GM13977 (cell line): ENCODE results near the gene HDHD3.
"Not testable (repeated sequence)": the region's sequence is repeated elsewhere in the genome, so short reads cannot be mapped to it uniquely, and the experiment has no call there.

Experiments
- DNase-seq: peaks from one replicate; pipeline ENCODE4 v3.0.0; 2012; ENCODE audit warnings: low spot score
- in situ Hi-C: fragments of 300-500 bp; cut with MboI; formaldehyde crosslinking; loops from one replicate; pipeline ENCODE4 v1.12.0; 2022; ENCODE audit warnings: low sequenced_read_pairs, low pct_unique_long_range_greater_than_20kb, mixed read lengths, inconsistent platforms; ENCODE audit not compliant: unreplicated experiment
- TF ChIP-seq, protein P1 (sequence below): IDR thresholded peaks from 2 replicates; pipeline ENCODE4 v1.5.1; 2012; ENCODE audit warnings: mild to moderate bottlenecking, control low read depth; ENCODE audit not compliant: insufficient read depth; ENCODE audit errors: extremely low read depth, missing control alignments

Gene HDHD3

DNA sequence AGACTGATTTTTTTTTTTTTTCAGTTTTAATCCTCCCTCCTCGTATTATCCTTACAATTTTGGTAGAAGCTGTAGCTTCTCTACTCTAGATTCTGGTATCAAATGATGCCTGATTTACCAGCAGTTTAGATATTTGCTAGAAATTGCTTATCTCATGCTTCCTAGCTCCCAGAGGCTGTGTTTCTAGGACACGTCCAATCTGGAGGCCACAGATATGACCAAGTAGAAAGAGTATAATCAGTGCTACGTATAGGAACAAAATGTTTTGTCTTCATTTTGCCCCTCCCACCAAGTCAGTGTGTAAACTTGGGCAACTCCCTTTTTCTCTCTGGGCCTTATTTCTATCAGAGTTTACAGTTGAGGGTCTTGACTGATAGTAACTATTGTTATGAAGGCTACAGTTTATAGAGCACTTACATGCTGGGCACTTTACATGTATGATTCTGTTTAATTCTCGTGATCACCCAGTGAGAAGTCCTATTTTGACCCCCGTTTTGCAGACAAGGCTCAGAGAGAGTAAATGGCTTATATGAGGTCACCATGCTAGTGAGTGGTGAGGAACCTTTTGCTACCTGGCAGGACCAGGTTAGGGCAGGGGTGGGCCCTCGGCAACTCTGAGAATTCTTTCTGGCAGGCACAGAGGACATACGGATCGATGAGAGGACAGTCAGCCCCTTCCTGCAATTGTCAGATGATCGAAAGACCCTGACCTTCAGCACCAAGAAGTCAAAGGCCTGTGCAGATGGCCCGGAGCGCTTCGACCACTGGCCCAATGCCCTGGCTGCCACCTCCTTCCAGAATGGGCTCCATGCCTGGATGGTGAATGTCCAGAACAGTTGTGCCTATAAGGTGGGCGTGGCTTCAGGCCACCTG lies 7.6 kb downstream of the HDHD3 start:
- TF ChIP-seq, protein P1, sequence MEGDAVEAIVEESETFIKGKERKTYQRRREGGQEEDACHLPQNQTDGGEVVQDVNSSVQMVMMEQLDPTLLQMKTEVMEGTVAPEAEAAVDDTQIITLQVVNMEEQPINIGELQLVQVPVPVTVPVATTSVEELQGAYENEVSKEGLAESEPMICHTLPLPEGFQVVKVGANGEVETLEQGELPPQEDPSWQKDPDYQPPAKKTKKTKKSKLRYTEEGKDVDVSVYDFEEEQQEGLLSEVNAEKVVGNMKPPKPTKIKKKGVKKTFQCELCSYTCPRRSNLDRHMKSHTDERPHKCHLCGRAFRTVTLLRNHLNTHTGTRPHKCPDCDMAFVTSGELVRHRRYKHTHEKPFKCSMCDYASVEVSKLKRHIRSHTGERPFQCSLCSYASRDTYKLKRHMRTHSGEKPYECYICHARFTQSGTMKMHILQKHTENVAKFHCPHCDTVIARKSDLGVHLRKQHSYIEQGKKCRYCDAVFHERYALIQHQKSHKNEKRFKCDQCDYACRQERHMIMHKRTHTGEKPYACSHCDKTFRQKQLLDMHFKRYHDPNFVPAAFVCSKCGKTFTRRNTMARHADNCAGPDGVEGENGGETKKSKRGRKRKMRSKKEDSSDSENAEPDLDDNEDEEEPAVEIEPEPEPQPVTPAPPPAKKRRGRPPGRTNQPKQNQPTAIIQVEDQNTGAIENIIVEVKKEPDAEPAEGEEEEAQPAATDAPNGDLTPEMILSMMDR, result no peak
- in situ Hi-C loops, result no loop called here
- DNase-seq, result no peak

DNA sequence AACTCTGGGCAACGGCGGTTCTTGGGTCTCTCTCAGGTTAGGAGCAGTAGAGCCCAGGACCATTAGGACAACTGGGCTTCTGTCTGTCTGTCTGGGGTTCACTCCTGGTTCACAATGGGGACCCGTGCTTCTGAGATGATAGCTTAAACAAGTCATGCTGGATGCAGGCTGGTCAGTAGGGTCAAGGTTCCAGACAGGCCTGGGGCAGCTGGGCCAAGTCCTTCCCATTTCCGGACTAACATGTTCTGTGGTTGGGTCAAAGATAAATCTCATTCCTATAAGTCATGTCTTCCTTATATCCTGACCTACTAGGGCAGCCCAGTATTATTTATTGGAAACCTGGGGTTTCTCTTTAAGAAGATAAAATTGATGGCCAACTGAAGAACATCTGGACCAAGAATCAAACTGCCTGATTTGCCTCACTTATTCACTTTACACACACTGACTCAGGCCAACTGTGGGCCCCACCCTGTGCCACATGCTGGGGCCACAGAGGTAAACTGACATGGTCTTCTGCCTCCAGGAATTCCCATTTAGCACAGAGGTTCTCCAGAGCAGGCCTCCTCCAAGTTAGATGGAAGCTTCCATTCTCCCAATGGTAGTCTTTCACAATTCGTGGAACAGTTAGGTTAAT lies 8.3 kb downstream of the HDHD3 start:
- TF ChIP-seq, protein P1, result no peak
- in situ Hi-C loops, result no loop called here
- DNase-seq, result no peak

DNA sequence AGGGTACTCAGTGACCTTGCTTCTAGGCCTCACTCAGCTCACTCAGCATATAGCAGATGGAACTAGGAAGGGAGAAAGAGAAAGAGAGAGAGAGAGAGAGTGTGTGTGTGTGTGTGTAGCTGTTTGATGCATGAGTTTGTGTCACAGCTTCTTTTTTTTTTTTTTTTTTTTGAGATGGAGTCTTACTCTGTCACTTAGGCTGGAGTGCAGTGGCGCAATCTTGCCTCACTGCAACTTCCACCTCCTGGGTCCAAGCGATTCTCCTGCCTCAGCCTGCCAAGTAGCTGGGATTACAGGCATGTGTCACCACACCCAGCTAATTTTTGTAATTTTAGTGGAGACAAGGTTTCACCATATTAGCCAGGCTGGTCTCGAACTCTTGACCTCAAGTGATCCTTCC lies 11.1 kb downstream of the HDHD3 start:
- DNase-seq, in situ Hi-C loops: not testable (repeated sequence)

DNA sequence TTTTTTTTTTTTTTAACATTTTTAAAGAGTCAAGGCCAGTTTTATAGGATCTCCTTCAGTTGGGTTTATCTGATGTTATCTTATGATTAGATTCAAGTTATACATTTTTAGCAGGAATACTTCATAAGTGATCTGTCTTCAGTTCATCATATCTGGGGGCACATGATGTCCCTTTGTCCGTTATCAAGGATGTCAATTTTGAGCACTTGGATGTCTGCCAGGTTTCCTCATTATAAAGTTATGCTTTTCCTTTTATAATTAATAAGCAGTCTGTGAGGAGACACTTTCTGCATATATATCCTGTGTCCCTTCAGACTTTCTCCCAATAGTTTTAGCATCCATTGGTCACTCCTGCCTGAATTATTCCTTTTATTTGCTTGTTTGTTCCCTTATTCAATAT lies 11.8 kb downstream of the HDHD3 start:
- no peak for DNase-seq
- in situ Hi-C loops, result no loop called here
- TF ChIP-seq, protein P1, result no peak

DNA sequence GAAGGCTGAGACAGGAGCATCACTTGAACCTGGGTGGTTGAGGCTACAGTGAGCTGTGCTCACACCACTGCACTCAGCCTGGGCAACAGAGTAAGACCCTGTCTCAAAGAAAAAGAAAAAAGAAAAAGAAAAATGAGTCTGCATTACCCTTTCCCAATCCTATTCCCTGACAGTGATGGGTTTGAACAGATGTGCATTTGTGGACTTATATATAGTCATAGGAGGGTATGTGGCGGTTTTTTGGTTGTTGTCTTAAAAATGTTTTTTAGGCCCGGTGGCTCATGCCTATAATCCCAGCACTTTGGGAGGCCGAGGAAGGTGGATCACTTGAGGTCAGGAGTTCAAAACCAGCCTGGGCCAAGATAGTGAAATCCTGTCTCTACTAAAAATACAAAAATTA lies 13.4 kb downstream of the HDHD3 start:
- in situ Hi-C loops, result no loop called here
- DNase-seq, result no peak
- TF ChIP-seq, protein P1, result no peak

DNA sequence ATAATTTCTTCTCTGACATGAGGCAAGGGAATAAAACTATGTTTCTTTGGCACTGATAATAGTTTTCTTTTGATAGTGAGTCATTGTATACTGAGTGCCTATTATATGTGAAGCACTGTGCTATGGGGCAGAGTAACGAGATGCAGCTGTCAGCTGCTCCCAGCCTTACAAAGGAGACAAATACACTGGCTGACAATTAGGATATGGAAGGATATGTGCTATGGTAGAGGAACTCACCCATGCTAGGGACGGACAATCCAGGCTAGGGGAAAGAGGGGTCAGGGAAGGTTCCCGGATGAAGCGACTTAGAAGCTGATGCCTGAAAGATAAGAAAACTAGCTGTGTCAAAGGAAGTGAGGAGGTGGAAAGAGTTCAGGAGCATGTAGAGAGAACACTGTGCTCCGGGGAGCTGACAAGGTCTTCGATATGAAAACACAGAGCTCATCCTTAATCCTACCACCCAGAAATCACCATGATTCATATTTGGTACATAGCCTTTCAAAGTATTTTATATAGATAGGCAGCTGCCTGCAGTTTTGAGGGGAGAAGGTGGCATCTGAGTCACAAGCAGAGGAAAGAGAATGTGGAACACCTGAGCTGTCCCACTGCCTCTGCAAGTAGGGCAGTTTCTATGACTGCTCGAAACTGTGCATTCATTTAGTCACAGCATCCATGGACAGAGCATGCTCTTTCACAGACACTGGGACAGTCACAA lies 15.3 kb downstream of the HDHD3 start:
- in situ Hi-C loops, result no loop called here
- TF ChIP-seq, protein P1, result no peak
- no peak for DNase-seq
